IPS DF 6.9 (cell line): Measurements from ENCODE around the gene ANKRD23.

Experiments
- DNase-seq: peaks from one replicate; pipeline ENCODE4 v3.0.0-alpha.2; 2013; ENCODE audit warnings: low read depth, low spot score
- H3K27ac ChIP-seq: one replicate; pipeline ENCODE4 v1.5.1; 2013; ENCODE audit warnings: low read length, control low read depth
- H3K27me3 ChIP-seq: 2 replicates; pipeline ENCODE4 v1.6.1; 2013; ENCODE audit warnings: mild to moderate bottlenecking, low read length; ENCODE audit not compliant: control insufficient read depth, insufficient read depth
- H3K36me3 ChIP-seq: 2 replicates; pipeline ENCODE4 v1.6.1; 2013; ENCODE audit warnings: low read length; ENCODE audit not compliant: control insufficient read depth, insufficient read depth
- H3K4me1 ChIP-seq: 2 replicates; pipeline ENCODE4 v1.6.1; 2013; ENCODE audit warnings: low read length; ENCODE audit not compliant: control insufficient read depth, insufficient read depth
- H3K4me3 ChIP-seq: 2 replicates; pipeline ENCODE4 v1.5.1; 2013; ENCODE audit warnings: mild to moderate bottlenecking, low read length
- H3K9me3 ChIP-seq: 2 replicates; pipeline ENCODE4 v1.6.1; 2013; ENCODE audit warnings: low read length, inconsistent platforms; ENCODE audit not compliant: control insufficient read depth, insufficient read depth
- WGBS: extraction: QIAGEN DNeasy Blood & Tissue Kit; methylation state at CpG from one replicate; pipeline ENCODE4 v1.1.7; 2013; ENCODE audit warnings: mixed read lengths, missing lambda C conversion rate; ENCODE audit not compliant: insufficient read length, insufficient coverage; 5-methylcytosine and 5-hydroxymethylcytosine counted together

ANKRD23 gene

GRCh38 chr2:96835830-96836229 is 8.0 kb downstream of the ANKRD23 start:
- Histone ChIP-seq H3K9me3 (no peaks in the 10 kb centered on the region), H3K27me3 (no peaks in the 10 kb centered on the region), H3K4me1 (no peaks in the 10 kb centered on the region), H3K36me3 (peaks cover 2% of the 10 kb centered on the region), H3K27ac (no peak overlapping the region), H3K4me3 (no peak overlapping the region)
- DNase-seq, result no peak
- WGBS, result no CpG with 5 or more reads among the region's 4 CpGs

- DNase-seq, result peak; percentile 68
These were observed 10.9 kb downstream of the ANKRD23 start for GRCh38 chr2:96832754-96833507.

DNA sequence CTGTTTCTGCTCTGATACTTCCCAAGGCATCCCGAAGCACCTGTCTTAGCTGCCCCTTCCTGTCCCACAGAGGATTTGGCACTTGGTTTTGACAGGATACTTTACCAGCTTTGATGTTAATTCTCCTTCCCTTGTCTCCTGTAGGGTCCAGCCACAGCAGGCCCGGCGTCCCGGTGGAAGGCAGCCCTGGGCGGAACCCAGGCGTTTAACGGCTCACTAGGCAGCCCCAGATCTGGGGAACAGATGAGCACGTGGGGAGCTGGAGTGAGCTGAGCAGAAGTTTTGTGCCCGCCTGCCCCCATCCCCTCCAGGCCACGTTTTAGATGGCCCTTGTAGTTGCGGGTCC is 11.4 kb downstream of the ANKRD23 start:
- DNase-seq, result no peak
- WGBS, result no CpG with 5 or more reads among the region's 11 CpGs
- H3K4me1 ChIP-seq, result no peaks in the 10 kb centered on the region
- no peaks in the 10 kb centered on the region for H3K9me3 ChIP-seq
- H3K4me3 ChIP-seq, result no peak overlapping the region
- H3K36me3 ChIP-seq, result peaks cover 23% of the 10 kb centered on the region
- no peak overlapping the region for H3K27ac ChIP-seq
- H3K27me3 ChIP-seq, result no peaks in the 10 kb centered on the region

More at GRCh38 chr2:96832754-96833507, 10.9 kb downstream of the ANKRD23 start:
- no CpG with 5 or more reads among the region's 18 CpGs for WGBS
- Histone ChIP-seq H3K4me3 (no peak overlapping the region; the same call in 1 of the 2 replicates), H3K4me1 (no peaks in the 10 kb centered on the region), H3K9me3 (no peaks in the 10 kb centered on the region), H3K36me3 (peaks cover 18% of the 10 kb centered on the region), H3K27me3 (no peaks in the 10 kb centered on the region), H3K27ac (no peak overlapping the region)

DNA sequence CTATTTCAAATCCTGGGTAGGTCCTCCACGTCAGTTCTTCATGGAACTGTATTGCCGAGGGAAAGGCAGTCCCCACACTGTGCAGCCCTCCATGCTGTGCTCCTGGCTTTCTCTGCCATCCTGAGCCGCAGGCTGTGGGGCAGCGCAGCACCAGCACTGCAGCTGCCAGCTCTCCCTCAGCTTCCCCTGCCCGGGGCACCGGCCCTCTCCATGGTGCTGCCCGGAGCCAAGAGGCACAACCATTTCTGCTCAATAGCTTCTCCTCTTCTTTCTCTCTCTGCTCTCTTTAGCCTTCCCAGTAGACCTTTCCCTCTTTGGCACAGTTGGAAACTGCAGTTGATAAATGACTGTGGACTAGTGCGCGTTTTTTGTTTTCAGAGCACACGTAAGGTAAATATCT is 12.1 kb downstream of the ANKRD23 start:
- Histone ChIP-seq H3K36me3 (peaks cover 27% of the 10 kb centered on the region), H3K27ac (no peak overlapping the region), H3K4me3 (no peak overlapping the region), H3K9me3 (no peaks in the 10 kb centered on the region), H3K27me3 (no peaks in the 10 kb centered on the region), H3K4me1 (no peaks in the 10 kb centered on the region)
- DNase-seq, result no peak
- no CpG with 5 or more reads among the region's 10 CpGs for WGBS

GRCh38 chr2:96830044-96830562 is 13.7 kb downstream of the ANKRD23 start:
- Histone ChIP-seq H3K4me1 (no peaks in the 10 kb centered on the region), H3K36me3 (peaks cover 34% of the 10 kb centered on the region), H3K27ac (no peak overlapping the region), H3K4me3 (no peak overlapping the region), H3K9me3 (no peaks in the 10 kb centered on the region), H3K27me3 (no peaks in the 10 kb centered on the region)
- no CpG with 5 or more reads among the region's 5 CpGs for WGBS
- DNase-seq, result no peak

DNA sequence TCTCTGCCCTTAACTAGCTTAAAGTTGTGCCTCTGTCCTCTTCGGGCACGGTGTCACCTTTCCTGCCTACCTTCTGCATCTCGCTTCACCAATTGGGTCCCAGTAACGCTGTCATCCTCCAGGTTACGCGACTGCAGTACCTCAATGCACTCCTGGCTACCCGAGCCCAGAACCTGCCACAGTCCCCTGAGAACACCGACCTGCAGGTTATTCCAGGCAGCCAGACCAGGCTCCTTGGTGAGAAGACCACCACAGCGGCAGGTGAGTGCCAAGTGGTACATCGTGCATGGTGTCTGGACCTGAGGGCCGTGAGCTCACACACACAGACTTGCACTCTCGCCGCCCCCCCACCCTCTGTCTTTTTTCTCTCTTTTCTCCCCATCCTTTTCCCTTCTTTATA is 14.9 kb downstream of the ANKRD23 start:
- DNase-seq, result no peak
- Histone ChIP-seq H3K4me3 (no peak overlapping the region), H3K27ac (no peak overlapping the region), H3K27me3 (no peaks in the 10 kb centered on the region), H3K4me1 (no peaks in the 10 kb centered on the region), H3K36me3 (peaks cover 36% of the 10 kb centered on the region), H3K9me3 (no peaks in the 10 kb centered on the region)
- no CpG with 5 or more reads among the region's 13 CpGs for WGBS

- Histone ChIP-seq H3K27ac (no peak overlapping the region), H3K36me3 (peaks cover 36% of the 10 kb centered on the region), H3K27me3 (no peaks in the 10 kb centered on the region), H3K4me1 (no peaks in the 10 kb centered on the region), H3K4me3 (no peak overlapping the region), H3K9me3 (no peaks in the 10 kb centered on the region)
- WGBS, result no CpG with 5 or more reads among the region's 14 CpGs
- DNase-seq, result no peak
These were observed 15.4 kb downstream of the ANKRD23 start for GRCh38 chr2:96828436-96828835.

DNA sequence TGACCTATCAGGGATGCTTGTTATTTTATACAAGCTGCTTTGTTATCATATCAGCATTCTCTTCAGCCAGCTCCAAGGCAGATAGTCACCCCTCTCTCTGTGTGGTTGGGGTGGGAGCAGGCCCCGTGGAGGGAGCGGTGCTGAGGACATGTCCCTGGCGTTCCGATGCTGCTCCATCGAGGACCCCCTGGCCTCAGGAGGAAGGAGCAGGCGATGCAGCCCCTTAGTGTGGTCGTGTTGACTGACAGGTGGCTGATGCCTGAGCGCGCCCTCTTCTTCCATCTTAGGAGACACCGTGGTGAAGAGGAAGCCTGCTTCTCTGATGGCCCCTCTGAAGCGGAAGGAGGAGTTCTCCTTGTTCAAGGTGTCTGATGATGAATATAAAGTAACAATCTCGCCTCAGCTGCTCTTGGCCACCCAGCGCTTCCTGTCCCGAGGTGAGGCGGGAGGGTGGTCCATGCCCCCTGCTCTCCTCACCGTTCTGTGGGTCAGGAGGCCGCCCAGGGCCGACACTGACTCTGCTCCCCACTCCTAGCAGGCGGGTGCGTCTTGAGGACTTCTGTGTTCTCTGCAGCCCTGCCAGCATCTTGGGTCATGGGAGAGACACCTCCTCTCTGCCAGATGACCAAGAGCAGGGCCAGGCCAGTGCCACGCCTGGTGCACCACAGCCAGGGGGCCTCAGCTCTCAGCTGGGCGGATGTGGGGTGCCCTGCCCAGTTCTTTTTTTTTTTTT is 17.1 kb downstream of the ANKRD23 start:
- no peaks in the 10 kb centered on the region for H3K9me3 ChIP-seq
- H3K27ac ChIP-seq, result no peak overlapping the region
- peaks cover 36% of the 10 kb centered on the region for H3K36me3 ChIP-seq
- WGBS, result no CpG with 5 or more reads among the region's 22 CpGs
- no peaks in the 10 kb centered on the region for H3K27me3 ChIP-seq
- no peak for DNase-seq
- no peak overlapping the region for H3K4me3 ChIP-seq
- H3K4me1 ChIP-seq, result no peaks in the 10 kb centered on the region

DNA sequence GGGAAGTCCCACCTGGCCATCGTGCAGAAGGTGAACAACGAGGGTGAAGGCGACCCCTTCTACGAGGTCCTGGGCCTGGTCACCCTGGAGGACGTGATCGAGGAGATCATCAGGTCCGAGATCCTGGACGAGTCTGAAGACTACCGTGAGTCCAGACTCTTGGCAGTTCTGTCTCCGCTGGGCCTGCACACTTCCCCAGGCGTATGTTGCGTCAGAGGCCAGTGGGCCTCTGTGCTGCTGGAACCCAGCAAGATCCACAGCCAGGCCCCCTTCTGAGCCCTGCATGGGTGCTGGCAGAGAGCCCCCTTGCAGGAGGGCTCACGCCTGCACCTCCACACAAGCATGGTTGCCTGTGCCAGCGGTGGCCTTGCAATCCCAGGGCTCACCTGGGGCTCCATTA is 18.8 kb downstream of the ANKRD23 start:
- Histone ChIP-seq H3K4me3 (no peak overlapping the region), H3K27ac (no peak overlapping the region), H3K27me3 (no peaks in the 10 kb centered on the region), H3K4me1 (no peaks in the 10 kb centered on the region), H3K9me3 (no peaks in the 10 kb centered on the region), H3K36me3 (peaks cover 31% of the 10 kb centered on the region)
- DNase-seq, result no peak
- WGBS, result no CpG with 5 or more reads among the region's 14 CpGs

DNA sequence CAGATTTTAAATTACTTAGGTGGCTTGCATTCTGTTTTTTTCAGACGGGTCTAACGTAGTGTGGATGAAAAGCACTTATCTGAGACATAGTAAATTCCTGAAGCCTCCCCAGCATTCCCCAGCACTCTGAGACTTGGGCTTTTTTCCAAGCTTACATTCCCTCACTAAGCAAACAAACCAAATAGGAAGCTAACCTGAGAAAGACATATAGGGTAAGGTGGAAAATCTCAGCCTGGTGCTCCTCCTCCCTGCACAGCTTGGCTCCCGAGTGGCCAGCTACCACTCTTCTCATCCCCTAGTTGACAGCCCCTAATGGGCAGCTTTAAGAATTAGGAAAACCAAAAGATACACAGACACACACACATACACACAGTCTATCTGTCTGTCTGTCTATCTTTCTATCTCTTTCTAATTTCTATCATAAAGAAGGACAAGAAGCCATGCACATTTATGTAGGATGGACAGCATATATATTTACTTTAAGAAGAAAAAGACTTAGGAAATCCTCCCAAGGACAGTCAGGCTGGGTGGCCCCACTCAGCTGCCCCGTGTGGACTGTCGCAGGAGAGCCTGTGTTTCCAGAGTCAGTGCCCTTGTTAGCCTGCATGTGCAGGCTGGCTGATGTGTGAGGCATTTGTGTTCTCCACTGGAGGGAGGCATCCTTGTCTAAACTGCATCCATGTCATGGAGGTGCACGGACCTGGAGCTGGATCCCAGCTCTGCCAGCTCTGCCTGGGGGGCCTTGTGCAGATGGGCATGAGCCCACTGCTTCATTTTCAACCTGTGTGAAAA is 19.5 kb downstream of the ANKRD23 start:
- Histone ChIP-seq H3K27me3 (no peaks in the 10 kb centered on the region), H3K4me1 (no peaks in the 10 kb centered on the region), H3K4me3 (no peak overlapping the region), H3K27ac (no peak overlapping the region), H3K36me3 (peaks cover 28% of the 10 kb centered on the region), H3K9me3 (no peaks in the 10 kb centered on the region)
- no CpG with 5 or more reads among the region's 6 CpGs for WGBS
- DNase-seq, result no peak
